Activated naive CD4-positive, alpha-beta T cell treated with anti-CD3 and anti-CD28 coated beads for 36 hours (primary cell): ENCODE measurements around the gene C10orf95. TPM values are rescaled to one million over a fixed set of nuclear protein-coding genes. Genes with fewer than 3 reads are reported as not detected.
A peak's percentile ranks its signal among the peaks of the same experiment; 100 is the strongest.
"Not testable (repeated sequence)": the region's sequence is repeated elsewhere in the genome, so short reads cannot be mapped to it uniquely, and the experiment has no call there.

ENCODE experiments used
- CTCF ChIA-PET: fragments of 350-600 bp; sonication (Branson Sonifier 250); formaldehyde crosslinking; loops from one replicate; lab custom pipeline; 2021; ENCODE audit warnings: antibody characterized with exemption; lab: Charles Lee
- DNase-seq: peaks from one replicate; pipeline ENCODE4 v3.0.0-alpha.2; 2020
- H3K27ac Mint-ChIP-seq: one replicate; pipeline ENCODE4 v1.8.0; 2021; ENCODE audit warnings: mild to moderate bottlenecking, mixed read lengths
- H3K27me3 Mint-ChIP-seq: one replicate; pipeline ENCODE4 v1.8.0; 2021; ENCODE audit warnings: low read depth, mixed read lengths
- H3K36me3 Mint-ChIP-seq: one replicate; pipeline ENCODE4 v1.8.0; 2021; ENCODE audit warnings: low read depth, mixed read lengths
- H3K4me1 Mint-ChIP-seq: one replicate; pipeline ENCODE4 v1.8.0; 2021; ENCODE audit warnings: low read depth, mixed read lengths
- H3K4me3 Mint-ChIP-seq: one replicate; pipeline ENCODE4 v1.8.0; 2021; ENCODE audit warnings: mild to moderate bottlenecking, moderate library complexity, mixed read lengths
- H3K9me3 Mint-ChIP-seq: one replicate; pipeline ENCODE4 v1.8.0; 2021; ENCODE audit warnings: mixed read lengths
- intact Hi-C: fragments of 100-400 bp; cut with micrococcal nuclease; formaldehyde crosslinking; loops from one replicate; pipeline ENCODE4 v1.15.1; 2023
- total RNA-seq, 2 experiments: library from RNA; stranded (reverse); gene quantifications; one replicate each; pipeline ENCODE4 v1.2.3, GENCODE V29; 2021

C10orf95 gene
- total RNA-seq, 2 experiments from 2014 or later: 0.14 to 0.15 TPM

DNA sequence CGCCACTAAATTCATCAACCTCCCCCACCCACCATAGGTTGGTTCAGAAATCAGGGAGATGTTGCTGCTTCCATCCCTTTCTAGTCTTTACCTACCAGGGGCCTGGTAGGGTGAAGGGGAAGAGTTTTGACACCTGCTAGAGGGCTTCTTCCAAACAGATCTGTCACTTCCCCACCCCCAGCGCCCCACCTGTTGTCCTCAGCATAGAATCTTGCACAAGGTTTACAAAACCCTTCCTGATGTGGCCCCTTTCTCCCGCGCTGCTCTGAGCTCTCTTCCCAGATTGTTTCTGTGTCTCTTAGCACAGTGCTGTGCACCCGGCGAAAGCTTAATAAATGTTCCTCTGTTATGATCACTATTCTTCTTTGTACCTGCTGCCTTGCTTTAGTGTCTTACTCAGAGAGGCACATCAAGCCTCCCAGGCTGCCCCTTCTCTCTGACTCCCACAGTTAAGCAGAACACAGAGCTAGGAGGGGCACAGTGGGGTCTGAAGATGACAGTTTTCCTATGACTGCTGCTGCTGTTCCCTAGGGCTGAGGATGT lies 11.2 kb upstream of the C10orf95 start:
- DNase-seq: no peak
- H3K27me3 Mint-ChIP-seq: no peaks in the 10 kb centered on the region
- CTCF ChIA-PET: interaction anchor here (1.2 to 2.5 kb wide), 2 partner anchors 17 to 116 kb away, joined by 3 to 21 read pairs; no protein-coding TSS in a partner anchor
- no peaks in the 10 kb centered on the region for H3K9me3 Mint-ChIP-seq
- no peaks in the 10 kb centered on the region for H3K36me3 Mint-ChIP-seq
- no peak overlapping the region for H3K27ac Mint-ChIP-seq
- intact Hi-C loops: no loop called here
- H3K4me3 Mint-ChIP-seq: peak overlapping the region; percentile 2
- peaks cover 23% of the 10 kb centered on the region for H3K4me1 Mint-ChIP-seq

DNA sequence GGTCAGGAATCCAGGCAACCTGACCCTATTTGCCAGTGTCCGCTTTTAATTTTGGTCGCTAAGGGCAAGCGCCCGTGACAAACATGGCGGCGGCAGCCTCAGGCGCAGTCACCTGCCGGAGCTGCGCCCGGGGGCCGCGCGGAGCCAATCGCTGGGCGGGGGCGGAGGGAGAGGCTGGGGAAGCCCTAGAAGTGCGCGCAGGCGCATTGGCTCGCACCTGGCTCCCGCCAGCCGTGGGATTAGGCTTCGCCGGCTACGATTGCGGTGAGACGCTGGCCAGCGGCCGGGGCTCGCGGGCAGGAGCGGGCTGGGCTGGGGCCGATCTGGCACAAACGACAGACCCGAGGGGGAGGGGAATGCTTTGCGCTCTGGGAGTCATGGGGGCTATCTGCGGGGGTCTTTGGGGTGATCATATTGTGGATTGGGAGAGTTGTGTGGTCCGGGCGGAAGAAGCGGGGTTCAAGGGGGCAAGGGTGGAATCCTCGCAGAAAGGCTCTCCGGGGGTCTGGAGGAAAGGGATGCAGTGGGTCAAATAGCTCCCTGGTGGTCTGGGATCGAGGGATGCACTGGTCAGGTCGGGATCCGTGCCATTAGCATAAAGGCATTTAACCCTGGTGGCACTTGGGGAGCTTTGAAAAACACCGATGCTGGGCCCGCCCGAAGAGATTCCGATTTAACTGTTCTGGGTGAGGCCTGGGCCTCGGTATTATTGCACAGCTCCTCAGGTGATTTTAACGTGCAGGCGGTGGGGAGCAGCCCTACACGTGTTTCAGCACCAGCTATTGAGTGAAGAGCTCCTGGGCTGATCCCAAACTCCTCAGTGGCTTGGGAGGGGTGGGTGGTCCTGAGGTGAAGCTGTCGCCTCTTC lies 10.1 kb upstream of the C10orf95 start:
- intact Hi-C loops: loop anchor here (1.0 kb wide), 6 partner anchors 11 to 216 kb away; partner anchors contain the start of genes ACTR1A, CUEDC2 and GBF1
- peak; percentile 94 for DNase-seq
- CTCF ChIA-PET: interaction anchor here (0.6 to 2.5 kb wide), 12 partner anchors 10 to 1447 kb away, joined by 3 to 21 read pairs (median 3); partner anchors contain the start of genes C10orf95 and SUFU
- Mint-ChIP-seq H3K27me3 (no peaks in the 10 kb centered on the region), H3K9me3 (no peaks in the 10 kb centered on the region), H3K27ac (peak overlapping the region; percentile 73), H3K4me3 (peak overlapping the region; percentile 88), H3K36me3 (no peaks in the 10 kb centered on the region), H3K4me1 (peaks cover 23% of the 10 kb centered on the region)

- CTCF ChIA-PET: interaction anchor here (1.1 to 2.5 kb wide), 5 partner anchors 9 to 231 kb away, joined by 3 to 21 read pairs (median 9); partner anchors contain the start of gene C10orf95
- Mint-ChIP-seq H3K9me3 (no peaks in the 10 kb centered on the region), H3K27ac (peak overlapping the region; percentile 73), H3K4me3 (peak overlapping the region; percentile 88), H3K27me3 (no peaks in the 10 kb centered on the region), H3K36me3 (no peaks in the 10 kb centered on the region), H3K4me1 (peaks cover 23% of the 10 kb centered on the region)
- intact Hi-C loops: loop anchor here (1.0 kb wide), 6 partner anchors 11 to 216 kb away; partner anchors contain the start of genes ACTR1A, CUEDC2 and GBF1
- DNase-seq: no peak
These were observed 9.5 kb upstream of the C10orf95 start for GRCh38 chr10:102460836-102461186.

- peaks cover 22% of the 10 kb centered on the region for H3K4me1 Mint-ChIP-seq
- no peak overlapping the region for H3K27ac Mint-ChIP-seq
- H3K36me3 Mint-ChIP-seq: no peaks in the 10 kb centered on the region
- no peak overlapping the region for H3K4me3 Mint-ChIP-seq
- H3K9me3 Mint-ChIP-seq: no peaks in the 10 kb centered on the region
- CTCF ChIA-PET: no interaction called here
- no peak for DNase-seq
- intact Hi-C loops: no loop called here
- no peaks in the 10 kb centered on the region for H3K27me3 Mint-ChIP-seq
These were observed 7.3 kb upstream of the C10orf95 start for GRCh38 chr10:102458656-102459055.

GRCh38 chr10:102457591-102458150 lies 6.3 kb upstream of the C10orf95 start:
- Mint-ChIP-seq H3K36me3 (peaks cover 6% of the 10 kb centered on the region), H3K27ac (no peak overlapping the region), H3K4me1 (peaks cover 21% of the 10 kb centered on the region), H3K4me3 (no peak overlapping the region), H3K9me3 (no peaks in the 10 kb centered on the region), H3K27me3 (no peaks in the 10 kb centered on the region)
- intact Hi-C loops: no loop called here
- no peak for DNase-seq
- CTCF ChIA-PET: interaction anchor here (1.2 kb wide), 1 partner anchor 22 kb away, joined by 4 read pairs; no protein-coding TSS in a partner anchor

DNA sequence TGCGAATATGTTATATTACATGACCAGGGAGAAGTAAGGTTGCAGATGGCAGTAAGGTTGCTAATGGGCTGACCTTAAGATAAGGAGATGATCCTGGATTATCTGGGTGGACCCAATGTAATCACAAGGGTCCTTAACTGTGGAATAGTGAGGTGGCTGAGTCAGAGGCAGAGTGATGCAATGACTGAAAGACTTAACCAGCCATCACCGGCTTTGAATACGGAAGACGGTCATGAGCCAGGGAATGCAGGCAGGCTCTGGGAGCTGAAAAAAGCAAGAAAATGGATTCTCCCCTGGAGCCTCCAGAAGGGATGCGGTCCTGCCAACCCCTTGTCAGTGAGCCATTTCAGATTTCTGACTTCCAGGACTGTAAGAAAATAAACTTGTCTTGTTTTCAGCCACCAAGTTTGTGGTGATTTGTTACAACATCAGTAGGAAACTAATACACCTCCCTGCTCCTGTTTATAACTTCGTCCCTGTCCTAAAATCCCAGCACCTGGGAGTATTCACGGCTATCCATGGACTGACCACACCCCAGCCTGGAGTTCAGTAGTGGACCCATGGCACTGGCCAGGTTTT lies 4.6 kb upstream of the C10orf95 start:
- CTCF ChIA-PET: no interaction called here
- Mint-ChIP-seq H3K4me1 (peaks cover 22% of the 10 kb centered on the region), H3K36me3 (peaks cover 16% of the 10 kb centered on the region), H3K27ac (peak overlapping the region; percentile 77), H3K27me3 (no peaks in the 10 kb centered on the region), H3K4me3 (no peak overlapping the region), H3K9me3 (no peaks in the 10 kb centered on the region)
- no peak for DNase-seq
- intact Hi-C loops: no loop called here

DNA sequence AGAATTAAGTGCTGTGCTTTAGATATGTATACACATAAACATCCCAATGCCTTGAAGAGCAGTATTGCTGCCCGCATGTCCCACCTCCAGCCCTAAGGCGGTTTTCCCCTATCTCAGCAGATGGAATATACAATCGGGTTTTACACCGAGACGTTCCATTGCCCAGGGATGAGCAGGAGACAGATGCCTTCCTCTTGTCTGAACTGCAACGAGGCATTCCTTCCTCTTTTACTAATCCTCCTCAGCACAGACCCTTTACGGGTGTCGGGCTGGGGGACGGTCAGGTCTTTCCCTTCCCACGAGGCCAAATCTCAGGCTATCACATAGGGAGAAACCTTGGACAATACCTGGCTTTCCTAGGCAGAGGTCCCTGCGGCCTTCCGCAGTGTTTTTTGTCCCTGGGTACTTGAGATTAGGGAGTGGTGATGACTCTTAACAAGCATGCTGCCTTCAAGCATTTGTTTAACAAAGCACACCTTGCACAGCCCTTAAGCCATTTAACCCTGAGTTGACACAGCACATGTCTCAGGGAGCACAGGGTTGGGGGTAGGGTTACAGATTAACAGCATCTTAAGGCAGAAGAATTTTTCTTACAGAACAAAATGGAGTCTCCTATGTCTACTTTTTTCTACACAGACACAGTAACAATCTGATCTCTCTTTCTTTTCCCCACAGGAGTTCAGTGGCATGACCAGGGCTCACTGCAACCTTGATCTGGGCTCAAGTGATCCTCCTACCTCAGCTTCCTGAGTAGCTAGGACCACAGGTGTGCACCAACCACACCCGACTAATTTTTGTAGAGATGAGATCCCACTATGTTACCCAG lies 3.5 kb upstream of the C10orf95 start:
- CTCF ChIA-PET, H3K27me3 Mint-ChIP-seq, DNase-seq, H3K4me3 Mint-ChIP-seq, H3K9me3 Mint-ChIP-seq: not testable (repeated sequence)
- peak overlapping the region; percentile 33 for H3K27ac Mint-ChIP-seq
- peaks cover 18% of the 10 kb centered on the region for H3K4me1 Mint-ChIP-seq
- peaks cover 16% of the 10 kb centered on the region for H3K36me3 Mint-ChIP-seq
- intact Hi-C loops: loop anchor here (5.0 kb wide), 1 partner anchor 192 kb away; no protein-coding TSS in a partner anchor

- Mint-ChIP-seq H3K27me3 (no peaks in the 10 kb centered on the region), H3K4me1 (peaks cover 27% of the 10 kb centered on the region), H3K36me3 (peaks cover 16% of the 10 kb centered on the region), H3K9me3 (no peaks in the 10 kb centered on the region), H3K4me3 (no peak overlapping the region), H3K27ac (no peak overlapping the region)
- intact Hi-C loops: loop anchor here (5.0 kb wide), 1 partner anchor 194 kb away; no protein-coding TSS in a partner anchor
- no peak for DNase-seq
- CTCF ChIA-PET: interaction anchor here (1.2 to 3.0 kb wide), 6 partner anchors 8 to 60 kb away, joined by 3 to 11 read pairs (median 4); no protein-coding TSS in a partner anchor
These were observed 2.2 kb upstream of the C10orf95 start for GRCh38 chr10:102453502-102453901.

- Mint-ChIP-seq H3K36me3 (peaks cover 16% of the 10 kb centered on the region), H3K9me3 (no peaks in the 10 kb centered on the region)
- intact Hi-C loops: loop anchor here (5.0 kb wide), 1 partner anchor 194 kb away; no protein-coding TSS in a partner anchor
These were observed 1.5 kb upstream of the C10orf95 start for GRCh38 chr10:102452672-102453340.

GRCh38 chr10:102450374-102451104 lies 804 bp downstream of the C10orf95 start:
- Mint-ChIP-seq H3K36me3 (peaks cover 16% of the 10 kb centered on the region), H3K4me3 (peak overlapping the region; percentile 96), H3K27me3 (no peaks in the 10 kb centered on the region), H3K27ac (peak overlapping the region; percentile 96), H3K4me1 (peaks cover 27% of the 10 kb centered on the region), H3K9me3 (no peaks in the 10 kb centered on the region)
- peak; percentile 82 for DNase-seq
- CTCF ChIA-PET: interaction anchor here (0.8 to 3.3 kb wide), 10 partner anchors 10 to 319 kb away, joined by 3 to 26 read pairs (median 5); partner anchors contain the start of gene NFKB2
- intact Hi-C loops: loop anchor here (1.0 to 5.0 kb wide), 6 partner anchors 11 to 197 kb away; partner anchors contain the start of gene CUEDC2

More at GRCh38 chr10:102452672-102453340, 1.5 kb upstream of the C10orf95 start:
- H3K27me3 Mint-ChIP-seq: no peaks in the 10 kb centered on the region
- H3K4me1 Mint-ChIP-seq: peaks cover 27% of the 10 kb centered on the region
- DNase-seq: peak; percentile 79
- CTCF ChIA-PET: interaction anchor here (0.7 to 3.0 kb wide), 8 partner anchors 8 to 223 kb away, joined by 3 to 11 read pairs (median 4); no protein-coding TSS in a partner anchor
- peak overlapping the region; percentile 89 for H3K27ac Mint-ChIP-seq
- no peak overlapping the region for H3K4me3 Mint-ChIP-seq
